ENCODE measurements around the gene ZBTB44.
"Not testable (repeated sequence)": the region's sequence is repeated elsewhere in the genome, so short reads cannot be mapped to it uniquely, and the experiment has no call there.

The ZBTB44 gene

DNA sequence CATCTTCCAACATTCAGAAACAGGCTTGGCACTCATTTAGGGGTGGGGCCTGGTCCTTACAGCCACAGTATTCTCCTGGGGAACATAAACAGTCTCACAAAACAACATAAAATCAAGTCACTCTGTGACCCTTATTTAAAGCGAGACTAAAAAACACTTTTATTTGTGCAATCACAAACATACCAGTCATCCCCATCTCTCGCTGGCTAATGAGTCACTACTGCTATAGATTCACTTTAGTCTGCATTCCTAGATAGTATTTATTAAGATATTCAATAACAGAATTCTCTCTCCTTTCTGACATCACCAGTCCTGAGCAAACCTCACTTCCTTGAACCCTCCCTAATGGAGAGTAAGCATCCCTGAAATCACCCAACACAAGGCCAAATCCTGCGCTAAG is 68.0 kb downstream of the ZBTB44 start:
- no peak for DNase-seq

DNA sequence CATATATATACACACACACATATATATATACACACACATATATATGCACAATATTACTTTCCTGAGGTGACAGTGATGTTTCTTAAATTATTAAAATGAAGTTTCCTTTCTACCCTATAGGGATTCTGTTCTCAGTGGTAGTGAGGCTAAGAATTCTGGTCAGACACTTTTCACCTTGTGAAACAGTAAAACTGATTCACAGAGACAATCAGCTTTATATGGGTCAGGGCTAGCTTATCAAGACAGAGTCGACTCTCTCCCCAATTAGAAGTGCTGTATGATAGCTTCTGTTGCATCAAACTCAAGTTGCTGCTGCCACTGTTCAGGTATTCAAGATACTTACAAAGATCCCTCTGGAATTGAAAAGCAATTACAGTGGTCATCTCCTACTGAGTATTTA is 68.4 kb downstream of the ZBTB44 start:
- no peak for DNase-seq

DNA sequence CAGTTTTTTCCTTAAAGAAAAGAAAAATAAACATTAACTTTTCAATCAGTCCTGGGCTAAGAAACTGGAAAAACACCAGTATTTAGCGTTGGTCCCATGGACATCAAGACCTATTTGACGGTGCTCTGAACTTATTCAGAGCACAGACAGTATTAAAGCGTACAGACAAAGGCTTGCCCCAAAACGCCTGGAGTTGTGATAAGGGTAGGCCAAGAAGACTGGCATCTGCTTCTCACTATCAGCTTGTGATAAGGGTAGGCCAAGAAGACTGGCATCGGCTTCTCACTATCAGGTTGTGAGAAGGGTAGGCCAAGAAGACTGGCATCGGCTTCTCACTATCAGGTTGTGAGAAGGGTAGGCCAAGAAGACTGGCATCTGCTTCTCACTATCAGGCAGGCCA is 69.3 kb downstream of the ZBTB44 start:
- DNase-seq = not testable (repeated sequence)

DNA sequence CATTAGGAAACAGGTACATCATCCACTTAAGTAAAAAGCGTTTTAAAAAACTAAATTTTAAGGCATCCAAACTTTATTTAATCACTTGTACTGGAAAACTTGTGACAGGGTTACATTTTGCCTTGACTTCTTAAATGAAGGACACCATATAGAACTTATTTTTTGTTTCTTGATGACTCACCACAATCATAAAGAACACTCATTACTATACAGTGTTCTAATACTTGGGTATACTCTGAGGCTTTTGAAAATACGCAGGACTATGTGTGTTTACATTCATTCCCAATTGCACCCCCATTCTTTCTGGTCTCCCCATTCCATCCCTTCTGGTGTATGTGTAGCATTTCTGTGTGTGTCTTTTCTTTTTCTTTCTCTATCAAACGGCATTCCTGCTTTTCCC is 69.9 kb downstream of the ZBTB44 start:
- DNase-seq = no peak

DNA sequence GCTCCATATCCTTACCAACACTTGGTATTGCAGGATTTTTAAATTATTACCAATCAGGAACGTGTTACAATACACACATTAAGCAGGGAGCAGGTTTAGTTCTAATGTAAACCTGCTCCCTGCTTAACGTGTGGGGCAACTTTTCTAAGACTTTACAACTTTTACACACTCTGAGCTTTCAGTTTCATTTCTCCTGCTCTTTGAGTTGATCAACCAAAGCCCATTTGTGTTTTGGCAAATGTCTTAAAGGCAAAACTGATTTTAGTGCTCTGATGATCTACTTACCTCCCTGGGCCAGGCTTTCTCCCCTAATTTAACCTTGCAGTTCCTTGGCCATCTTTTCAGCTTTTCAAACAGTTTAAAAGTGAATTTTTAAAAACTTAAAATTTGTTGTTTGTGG is 70.9 kb downstream of the ZBTB44 start:
- DNase-seq = no peak

DNA sequence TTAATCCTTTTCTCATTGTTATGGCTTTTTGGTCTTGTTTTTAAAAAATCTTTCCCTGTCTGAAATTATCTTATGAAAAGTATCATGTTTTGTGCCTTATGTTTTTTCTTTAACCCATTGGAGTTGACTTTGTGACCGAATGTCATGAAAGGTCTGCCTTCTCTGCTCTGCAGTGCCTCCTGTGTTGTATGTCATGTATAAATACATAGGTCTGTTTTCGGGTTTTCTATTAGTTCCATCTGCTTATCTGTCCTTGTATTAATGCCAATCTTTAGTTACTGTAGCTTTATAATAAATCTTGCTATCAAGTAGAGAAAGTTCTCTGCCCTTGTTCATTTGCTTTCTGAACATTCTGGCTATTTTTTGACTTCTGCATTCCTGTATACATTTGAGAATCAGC is 73.0 kb downstream of the ZBTB44 start:
- no peak for DNase-seq

DNA sequence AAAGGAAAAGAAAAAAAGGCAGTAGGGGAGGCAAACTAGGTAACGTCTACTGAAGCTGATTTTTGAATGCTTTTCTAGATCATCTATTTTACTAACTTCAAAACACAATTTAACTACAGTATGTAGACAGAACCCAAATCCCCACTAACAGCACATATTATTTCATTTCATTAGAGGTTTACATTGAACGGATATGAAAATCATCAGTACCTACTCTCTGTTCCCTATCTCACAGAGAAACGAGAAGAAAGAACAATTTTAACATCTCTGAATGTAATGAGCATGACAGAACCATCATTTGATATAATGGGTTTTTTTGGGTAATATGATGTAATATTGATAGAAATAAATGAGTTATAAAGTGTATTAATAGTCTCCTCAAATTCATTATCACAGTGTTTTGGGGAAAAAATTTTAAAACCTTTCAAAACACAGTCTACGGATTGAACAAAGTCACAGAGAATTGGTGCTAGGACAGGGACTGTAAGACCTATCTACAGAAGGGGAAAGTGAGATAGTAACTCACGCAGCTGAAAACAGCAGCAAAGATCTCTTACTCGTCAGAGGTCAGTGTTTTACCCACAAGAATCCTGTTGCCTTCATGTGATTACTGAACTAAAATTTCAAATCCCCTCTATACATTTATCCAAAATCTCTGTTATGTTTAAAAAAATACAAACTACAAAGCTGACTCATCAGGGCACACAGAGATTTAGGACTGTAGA is 77.3 kb downstream of the ZBTB44 start:
- no peak for DNase-seq

DNA sequence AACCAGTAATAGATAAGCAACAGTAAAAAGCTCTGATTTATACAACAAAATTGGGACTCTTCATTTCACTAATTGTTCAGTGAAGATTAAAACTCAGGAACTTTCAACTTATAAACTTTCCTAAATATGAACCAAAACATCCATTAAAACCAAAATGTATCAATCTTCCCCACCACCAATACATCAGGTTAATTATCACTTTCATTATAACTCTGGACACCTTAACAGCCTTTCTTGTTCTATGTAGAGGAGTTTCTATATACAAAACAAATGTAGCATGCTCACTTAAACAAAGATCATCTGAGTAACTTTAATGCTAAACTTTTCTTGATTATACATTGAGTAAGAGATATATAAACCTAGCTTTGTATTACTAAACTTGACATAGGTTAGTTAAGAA is 80.4 kb downstream of the ZBTB44 start:
- no peak for DNase-seq

DNA sequence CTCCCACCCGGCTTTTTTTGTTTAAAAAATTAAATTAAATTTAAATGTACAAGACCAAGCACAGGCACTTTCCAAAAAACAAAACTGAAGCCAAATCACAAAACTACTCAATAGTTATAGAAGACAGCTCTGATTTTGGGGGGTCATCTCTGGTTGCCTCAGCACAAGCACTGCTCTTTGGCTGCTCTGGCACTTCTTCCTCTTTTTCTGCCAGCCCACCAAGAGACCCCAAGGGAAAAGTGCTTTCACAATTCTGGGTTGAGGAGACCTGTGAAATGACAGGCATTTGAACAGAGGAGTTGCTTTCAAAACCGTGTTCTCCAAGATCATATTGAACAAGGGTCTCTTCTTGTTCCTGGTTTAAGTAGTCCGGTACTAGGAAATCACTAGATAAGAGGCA is 80.8 kb downstream of the ZBTB44 start:
- DNase-seq = not testable (repeated sequence)

DNA sequence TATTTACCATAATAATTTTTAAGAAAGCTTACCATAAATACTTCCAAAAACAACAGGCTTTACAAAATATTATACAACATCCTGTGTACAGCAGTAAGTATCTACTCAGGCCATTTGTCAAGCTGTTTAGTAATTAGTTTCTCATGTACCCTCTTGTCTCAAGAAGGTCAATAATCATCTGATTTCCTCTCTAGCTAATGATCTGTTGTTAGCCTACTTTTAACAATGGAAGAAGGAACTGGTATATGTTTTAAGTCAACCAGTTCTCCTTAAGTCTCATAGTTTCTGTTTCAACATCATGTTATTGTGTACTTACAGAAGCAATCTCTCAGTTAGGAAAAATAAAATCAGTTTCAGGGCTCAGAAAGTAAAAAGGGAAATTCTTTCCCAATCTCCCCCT is 81.2 kb downstream of the ZBTB44 start:
- DNase-seq = not testable (repeated sequence)

DNA sequence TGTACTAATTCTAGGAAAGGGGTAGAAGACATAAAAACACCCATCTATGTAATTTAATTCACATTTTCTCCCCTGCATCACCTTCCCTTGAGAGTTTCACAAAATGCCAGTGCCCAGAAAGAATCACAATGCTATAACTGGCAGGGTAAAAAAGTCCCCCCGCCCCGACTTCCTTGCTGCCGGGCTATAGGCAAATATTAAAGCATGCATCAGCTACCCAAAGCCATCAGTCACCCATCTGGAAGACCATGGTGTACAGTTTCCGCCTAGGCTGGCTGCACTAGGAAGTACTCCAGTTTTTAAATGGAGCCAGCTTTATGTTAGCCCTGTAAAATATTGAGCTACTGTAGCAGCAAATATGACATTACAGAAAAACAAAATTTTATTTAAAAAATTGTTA is 87.3 kb downstream of the ZBTB44 start:
- DNase-seq = no peak

DNA sequence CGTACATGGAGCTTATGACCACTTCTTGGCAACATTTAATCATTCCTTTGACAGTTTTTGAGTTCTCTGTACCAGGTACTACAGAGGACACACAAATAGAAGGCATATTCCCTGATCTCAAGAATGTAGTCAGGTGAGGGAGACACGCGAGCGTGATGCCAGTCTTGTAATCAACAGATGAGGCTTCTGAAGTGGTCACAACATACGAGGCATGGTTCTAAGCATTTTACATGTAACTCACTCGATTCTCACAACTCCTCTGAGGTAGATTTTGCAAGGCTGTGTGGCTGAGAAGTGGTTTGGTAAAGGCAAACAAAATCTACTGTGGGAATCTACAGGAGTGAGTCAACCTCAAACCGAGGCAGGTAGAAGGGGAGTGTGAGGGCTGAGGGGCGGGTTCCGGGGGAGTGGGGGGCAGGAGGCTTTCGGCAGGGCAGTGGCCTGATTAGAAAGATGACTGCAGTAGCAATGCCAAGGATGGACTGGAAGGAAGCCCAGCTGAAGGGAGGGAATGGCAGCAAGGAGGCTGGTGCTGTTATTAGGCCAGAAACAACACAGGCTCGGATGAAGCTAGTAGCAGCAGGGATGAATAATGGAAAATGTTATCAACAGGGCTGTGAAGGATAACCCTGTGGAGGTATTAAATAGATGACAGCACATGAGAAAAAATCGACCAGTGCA is 91.3 kb downstream of the ZBTB44 start:
- DNase-seq = no peak

DNA sequence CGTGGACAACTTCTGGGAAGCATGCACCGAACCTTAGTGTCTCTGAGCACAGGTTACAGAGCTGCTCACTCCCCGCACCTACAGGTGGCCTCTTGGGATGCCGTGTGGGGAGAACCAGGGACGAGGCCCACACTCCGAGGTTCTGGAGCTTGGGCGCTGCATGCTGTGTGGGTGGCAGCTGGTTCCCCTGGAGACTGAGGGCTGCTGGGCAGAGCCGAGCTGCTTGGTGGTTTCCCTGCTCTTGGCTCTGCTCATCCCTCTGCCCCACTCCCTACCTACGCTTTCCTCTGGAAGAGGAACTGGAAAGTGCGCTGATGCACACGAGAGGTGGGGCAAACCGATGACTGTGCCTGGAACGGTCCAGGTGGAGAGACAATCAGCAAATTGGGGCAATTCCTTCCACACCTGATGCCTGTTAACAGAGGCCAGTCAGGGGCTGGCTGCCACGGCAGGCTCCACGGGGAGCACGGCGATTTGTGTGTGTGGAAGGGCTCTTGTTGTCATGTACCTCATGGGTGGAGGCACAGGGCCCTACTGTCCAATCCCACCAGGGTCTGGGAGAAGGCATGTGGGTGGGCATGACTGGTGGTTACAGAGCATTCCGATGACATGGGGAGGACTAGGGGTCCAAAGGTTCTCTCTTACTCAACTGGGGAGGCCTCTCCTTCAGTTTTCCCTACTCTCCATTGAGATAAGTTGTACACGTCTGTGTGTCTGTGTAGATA is 94.2 kb downstream of the ZBTB44 start:
- no peak for DNase-seq

DNA sequence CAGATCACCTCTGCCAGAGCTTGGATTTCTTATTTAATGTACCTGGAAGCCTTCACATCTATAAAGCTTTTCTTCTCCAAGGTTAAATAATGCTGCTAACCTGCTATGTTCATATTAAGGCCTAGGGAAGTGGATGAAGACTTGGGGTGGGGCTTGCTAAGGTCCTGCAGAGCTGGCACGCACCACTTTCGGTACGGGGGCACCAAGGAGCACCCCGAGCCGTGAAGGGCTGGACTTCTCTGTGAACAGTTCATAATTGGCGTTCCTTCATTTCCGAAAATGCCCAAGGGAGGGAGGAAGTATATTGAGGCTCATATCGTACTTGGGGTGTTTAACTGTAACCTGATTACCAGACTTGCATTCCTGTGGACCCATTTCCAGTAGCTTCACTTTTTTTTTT is 95.6 kb downstream of the ZBTB44 start:
- no peak for DNase-seq

DNA sequence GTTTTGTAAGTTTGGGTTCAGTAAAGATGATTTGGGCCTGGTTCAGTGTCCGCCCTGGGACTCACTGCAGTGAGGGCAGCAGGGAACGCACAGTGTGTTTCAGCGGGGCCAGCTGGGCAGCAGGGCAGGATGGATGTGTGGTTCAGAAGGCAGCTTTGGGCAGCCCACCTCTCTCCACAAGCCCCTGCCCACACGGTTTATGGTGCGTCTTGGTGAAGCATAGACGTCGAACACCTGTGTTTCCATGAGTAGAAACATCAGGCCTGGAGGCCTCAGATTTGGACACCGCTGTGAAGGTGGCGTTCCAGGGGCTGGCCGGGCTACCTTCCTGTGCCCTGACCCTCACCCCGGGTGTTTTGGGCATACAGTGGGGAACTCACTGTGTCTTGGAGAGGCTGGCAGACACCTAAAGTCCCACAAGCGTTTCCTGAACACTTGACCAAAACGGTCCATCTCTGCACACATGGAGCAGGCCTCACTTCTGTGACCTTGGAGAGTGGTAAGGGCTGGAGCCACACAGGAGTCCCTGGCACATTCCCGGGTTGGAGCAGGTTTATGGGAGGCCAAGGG is 96.1 kb downstream of the ZBTB44 start:
- no peak for DNase-seq

DNA sequence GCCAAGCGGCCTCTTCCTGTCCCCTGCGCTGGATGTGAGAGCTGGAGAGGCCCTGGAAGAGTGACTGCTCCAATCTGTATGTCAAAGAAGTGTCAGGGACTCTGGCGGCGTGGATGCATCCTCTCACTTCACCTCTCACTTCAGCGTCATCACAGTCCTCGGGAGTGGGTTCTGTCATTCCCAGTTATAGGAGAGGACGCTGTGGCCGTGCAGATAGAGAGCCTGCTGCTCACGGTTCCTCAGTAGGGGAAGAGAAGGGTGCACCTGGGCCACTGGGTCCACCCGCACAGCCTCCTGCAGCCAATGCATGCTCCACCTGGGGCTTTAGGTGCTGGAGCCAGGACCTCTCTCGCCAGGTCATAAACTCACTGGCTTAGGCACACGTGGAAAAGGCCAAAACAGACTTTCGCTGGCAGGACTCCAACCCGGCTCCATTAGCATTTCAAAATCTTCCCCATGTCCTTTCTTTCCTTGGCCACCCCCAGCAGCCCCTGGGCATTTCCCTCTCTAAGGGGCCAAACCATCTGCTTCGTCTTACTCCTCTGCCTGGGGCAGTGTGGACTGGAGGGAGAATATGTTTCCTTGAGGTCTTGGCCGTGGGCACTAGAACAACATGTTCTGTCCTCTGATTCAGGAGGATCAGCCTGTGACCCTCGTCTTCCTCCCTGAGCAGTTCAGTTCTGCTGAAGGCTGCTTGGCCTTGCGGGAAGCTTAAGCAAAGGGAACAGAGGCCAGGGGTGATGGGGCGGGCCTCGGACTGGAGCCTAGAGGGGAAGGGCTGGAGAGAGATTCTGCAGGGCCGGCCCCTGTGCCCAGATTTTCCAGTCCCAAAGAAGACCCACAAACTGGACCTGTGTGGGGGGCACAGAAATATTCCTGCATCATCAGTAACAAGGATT is 97.3 kb downstream of the ZBTB44 start:
- no peak for DNase-seq

DNA sequence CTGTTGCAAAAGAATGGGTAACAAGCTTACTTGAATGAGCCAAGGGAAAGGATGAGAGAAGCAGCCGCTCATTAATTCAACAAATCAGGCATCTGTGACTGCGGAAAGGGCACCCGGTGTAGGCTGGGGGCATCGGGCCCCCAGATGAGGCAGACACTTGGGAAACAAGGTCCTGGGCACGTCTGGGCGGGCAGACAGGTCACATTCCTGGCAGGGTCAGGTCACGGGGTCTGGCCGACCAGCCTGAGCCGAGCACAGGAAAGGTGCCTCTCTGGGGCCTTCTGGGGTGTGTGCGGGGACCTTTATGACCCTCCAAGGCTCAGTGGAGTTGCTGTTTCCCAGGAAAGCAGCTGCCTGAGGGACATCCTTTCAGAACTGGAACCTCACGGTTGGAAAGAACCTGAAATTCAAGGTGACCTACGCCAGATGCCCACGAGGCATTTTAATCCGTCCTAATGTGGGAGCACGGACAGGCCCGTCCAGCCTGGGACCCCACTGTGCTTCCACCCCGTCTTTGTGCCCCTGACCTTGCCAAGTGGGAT is 98.1 kb downstream of the ZBTB44 start:
- DNase-seq = no peak

DNA sequence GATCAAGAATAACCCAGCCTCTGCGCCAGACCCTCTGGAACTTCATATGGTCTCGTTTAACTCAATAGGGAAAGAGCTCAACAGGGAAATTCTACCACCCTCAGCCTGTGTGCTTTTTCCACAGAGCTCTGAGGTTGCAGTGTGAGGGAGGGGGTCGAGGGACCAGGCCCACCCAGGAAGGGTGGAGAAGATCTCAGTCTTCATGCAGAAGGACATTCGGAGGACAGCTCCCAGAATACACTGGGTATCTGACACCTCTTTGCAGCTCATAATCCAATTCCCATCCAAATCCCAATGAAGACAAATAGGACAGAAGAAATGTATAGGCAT is 98.5 kb downstream of the ZBTB44 start:
- no peak for DNase-seq

DNA sequence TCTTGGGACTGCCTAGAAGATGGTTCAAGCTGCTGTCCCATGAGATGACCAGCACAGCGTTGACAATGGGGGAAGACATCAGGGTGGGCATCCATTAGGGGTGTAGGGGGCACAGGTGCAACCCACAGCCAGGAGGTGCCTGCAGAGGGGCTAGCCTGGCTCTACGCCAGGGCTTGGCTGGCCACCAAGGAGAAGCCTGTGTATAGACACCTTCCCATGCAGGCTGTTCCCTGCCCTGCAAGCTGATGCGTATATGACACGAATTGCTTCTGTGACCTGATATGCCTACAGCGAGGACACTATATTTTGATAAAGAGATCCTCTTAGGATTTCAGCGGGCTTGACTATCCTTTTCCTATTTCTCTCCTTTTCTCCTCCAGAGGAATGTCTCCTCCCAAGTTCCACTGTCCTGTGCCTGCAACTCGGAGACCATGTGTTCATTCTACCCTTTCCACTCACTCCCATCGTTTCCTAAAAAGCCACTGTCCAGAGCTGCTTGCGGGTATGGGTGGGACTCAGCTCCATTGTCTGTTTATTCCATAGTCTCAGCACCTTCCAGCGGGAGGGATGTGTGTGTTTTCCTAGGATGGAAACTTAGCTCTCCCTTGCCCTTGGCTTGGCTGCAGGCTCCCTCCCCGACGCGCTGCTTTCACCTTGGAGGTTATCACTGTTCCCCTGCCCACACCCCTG is 99.0 kb downstream of the ZBTB44 start:
- no peak for DNase-seq

DNA sequence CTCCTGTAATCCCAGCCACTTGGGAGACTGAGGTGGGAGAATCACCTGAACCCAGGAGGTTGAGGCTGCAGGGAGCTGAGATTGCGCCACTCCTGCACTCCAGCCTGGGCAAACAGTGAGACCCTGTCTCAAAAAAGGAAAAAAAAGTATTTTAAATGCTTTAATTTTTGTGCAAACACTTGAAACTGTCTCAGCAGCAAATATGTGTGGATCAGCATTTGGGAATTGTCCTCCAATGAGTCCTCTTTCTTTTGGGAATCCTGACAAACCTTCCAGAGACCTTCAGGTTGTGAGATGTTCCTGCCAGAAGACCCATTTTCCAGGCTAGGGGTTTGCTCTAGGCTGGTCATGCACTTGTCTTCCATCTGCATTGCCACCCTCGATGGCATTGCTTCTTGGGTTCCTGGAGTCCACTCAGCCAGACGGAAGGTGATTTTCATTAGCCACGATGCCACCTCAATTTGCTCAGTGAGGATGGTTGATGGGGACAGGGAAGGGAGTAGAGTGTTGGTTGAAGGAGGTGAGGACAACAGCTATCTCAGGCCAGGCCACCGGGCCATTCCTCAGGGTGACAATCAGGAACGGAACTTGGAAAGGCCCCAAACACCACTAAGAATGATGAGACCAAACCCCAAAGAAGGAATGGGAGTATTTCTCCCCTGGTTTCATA is 99.7 kb downstream of the ZBTB44 start:
- DNase-seq = no peak

DNA sequence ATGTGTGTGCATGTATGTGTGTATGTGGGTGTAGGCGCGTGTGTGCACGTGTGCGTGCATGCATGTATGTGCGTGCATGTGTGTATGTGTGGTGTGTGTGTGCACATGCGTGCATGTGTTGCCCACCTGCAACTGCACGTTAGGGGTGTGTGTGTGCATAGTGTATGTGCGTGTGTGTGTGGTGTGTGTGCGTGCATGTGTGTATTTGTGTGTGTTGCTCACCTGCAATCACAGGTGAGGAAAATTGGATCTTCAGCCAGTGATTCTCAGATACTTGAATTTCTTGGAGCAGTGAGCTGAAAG is 100.8 kb downstream of the ZBTB44 start:
- no peak for DNase-seq
